Osteocyte (in vitro differentiated cells): Measurements from ENCODE around the gene KLHL17. TPM values are rescaled to one million over a fixed set of nuclear protein-coding genes. Genes with fewer than 3 reads are reported as not detected.

Source experiments
- DNase-seq: peaks from one replicate; pipeline ENCODE4 v3.0.0; 2021; ENCODE audit warnings: mixed read lengths; ENCODE audit not compliant: unreplicated experiment; ENCODE audit errors: extremely low spot score
- H3K27ac Mint-ChIP-seq: one replicate; pipeline ENCODE4 v1.8.0; 2021; ENCODE audit warnings: mild to moderate bottlenecking, mixed read lengths; ENCODE audit not compliant: unreplicated experiment
- H3K27me3 Mint-ChIP-seq: one replicate; pipeline ENCODE4 v1.8.0; 2021; ENCODE audit warnings: mixed read lengths; ENCODE audit not compliant: unreplicated experiment
- H3K36me3 Mint-ChIP-seq: one replicate; pipeline ENCODE4 v1.8.0; 2021; ENCODE audit warnings: mixed read lengths; ENCODE audit not compliant: unreplicated experiment
- H3K4me1 Mint-ChIP-seq: one replicate; pipeline ENCODE4 v1.8.0; 2021; ENCODE audit warnings: mixed read lengths; ENCODE audit not compliant: unreplicated experiment
- H3K4me3 Mint-ChIP-seq: one replicate; pipeline ENCODE4 v1.8.0; 2021; ENCODE audit warnings: mild to moderate bottlenecking, moderate library complexity, mixed read lengths; ENCODE audit not compliant: unreplicated experiment
- H3K9me3 Mint-ChIP-seq: one replicate; pipeline ENCODE4 v1.8.0; 2021; ENCODE audit warnings: mixed read lengths; ENCODE audit not compliant: unreplicated experiment
- total RNA-seq: library from RNA; stranded (reverse); gene quantifications from 2 replicates; pipeline ENCODE4 v1.2.1, GENCODE V29; 2021
- TF ChIP-seq, protein P1 (sequence below): fragments of 200-600 bp; sonication (generic); IDR thresholded peaks from 2 replicates; pipeline ENCODE4 v1.5.0; 2021; ENCODE audit warnings: antibody characterized with exemption, mild to moderate bottlenecking, moderate library complexity

KLHL17 gene
- total RNA-seq, 1 donor from 2014 or later, result 31.7 TPM

DNA sequence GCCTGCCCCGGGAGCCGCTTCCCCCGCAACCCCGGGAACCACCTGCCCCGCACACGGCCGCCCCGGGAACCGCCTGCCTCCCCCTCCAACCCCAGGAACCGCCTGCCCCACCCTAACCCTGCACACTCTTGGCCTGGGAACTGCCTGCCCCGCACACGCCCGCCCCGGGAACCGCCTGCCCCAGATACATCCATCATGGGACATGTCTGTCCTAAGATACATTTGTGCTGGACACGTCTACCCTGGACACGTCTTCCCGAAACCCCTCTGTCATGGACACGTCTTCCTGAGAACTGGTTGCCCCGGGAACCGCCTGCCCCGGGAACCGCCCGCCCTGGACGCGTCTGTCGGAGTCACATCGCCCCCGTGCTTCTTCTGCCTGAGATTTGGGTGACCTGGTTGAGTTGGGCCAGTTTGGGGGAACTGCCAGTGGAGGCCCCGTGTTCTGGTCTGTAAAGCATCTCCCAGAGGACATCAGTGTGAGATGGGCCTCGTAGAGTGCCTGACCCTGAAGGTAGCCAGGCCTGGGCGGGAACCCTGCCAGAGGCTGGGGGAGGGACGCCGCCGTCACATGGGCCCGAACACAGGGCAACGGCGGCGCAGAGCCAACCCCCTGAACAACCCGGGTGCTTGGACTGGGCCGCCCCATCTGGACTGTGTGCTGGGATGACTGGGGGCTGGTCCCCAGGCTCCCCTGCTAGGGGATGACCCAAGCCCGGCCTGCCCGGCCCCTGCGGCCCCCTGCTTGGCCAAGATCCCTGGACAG is 17.9 kb downstream of the KLHL17 start:
- TF ChIP-seq, protein P1, sequence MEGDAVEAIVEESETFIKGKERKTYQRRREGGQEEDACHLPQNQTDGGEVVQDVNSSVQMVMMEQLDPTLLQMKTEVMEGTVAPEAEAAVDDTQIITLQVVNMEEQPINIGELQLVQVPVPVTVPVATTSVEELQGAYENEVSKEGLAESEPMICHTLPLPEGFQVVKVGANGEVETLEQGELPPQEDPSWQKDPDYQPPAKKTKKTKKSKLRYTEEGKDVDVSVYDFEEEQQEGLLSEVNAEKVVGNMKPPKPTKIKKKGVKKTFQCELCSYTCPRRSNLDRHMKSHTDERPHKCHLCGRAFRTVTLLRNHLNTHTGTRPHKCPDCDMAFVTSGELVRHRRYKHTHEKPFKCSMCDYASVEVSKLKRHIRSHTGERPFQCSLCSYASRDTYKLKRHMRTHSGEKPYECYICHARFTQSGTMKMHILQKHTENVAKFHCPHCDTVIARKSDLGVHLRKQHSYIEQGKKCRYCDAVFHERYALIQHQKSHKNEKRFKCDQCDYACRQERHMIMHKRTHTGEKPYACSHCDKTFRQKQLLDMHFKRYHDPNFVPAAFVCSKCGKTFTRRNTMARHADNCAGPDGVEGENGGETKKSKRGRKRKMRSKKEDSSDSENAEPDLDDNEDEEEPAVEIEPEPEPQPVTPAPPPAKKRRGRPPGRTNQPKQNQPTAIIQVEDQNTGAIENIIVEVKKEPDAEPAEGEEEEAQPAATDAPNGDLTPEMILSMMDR, result no peak
- no peak for DNase-seq
- Mint-ChIP-seq H3K4me1 (peaks cover 5% of the 10 kb centered on the region), H3K9me3 (no peaks in the 10 kb centered on the region), H3K27ac (peak overlapping the region; percentile 45), H3K4me3 (no peak overlapping the region), H3K27me3 (no peaks in the 10 kb centered on the region), H3K36me3 (no peaks in the 10 kb centered on the region)

DNA sequence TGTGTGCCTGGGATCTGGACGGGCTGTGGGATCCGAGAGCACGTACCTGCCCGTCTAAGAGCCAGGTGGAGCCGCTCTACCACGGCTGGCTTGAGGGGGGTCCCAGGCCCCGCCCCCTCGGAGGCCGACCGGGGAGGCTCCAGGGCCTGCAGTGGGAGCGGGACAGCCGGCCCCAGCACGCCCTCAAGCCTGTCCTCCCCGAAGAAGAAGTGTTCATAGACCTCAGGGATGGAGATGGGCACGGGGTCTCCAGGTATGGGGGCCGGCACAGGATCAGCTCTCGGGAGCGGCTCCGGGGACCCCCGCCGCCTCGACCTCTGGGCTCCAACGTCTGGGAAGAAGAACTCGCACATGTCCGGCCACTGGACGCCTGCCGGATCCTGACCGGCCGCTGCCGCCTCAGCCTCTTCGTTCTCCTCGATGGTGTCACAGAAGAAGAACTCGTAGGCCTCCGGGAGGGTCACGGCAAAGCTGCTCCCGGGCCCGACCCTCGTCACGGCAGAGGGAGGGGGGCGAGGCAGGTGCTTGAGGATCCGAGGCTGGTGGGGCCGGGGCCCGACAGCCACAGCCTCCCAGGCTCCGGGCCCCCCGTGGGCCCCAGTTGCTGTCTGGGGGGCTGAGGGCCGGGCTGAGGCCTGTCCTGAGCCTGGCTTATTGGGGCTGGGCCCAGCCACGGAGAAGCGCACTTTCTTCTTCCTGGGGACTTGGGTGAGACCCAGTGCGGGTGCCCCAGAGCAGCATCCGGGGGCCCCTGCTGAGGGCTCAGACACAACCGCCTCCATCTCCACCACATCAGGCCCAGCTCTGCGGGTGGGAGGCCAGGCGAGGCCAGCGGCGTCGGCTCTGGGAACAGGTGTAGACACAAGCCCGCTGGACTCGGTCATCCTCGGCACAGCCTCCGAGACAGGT is 18.7 kb downstream of the KLHL17 start:
- DNase-seq, result no peak
- Mint-ChIP-seq H3K27ac (no peak overlapping the region), H3K36me3 (no peaks in the 10 kb centered on the region), H3K4me1 (peaks cover 5% of the 10 kb centered on the region), H3K27me3 (no peaks in the 10 kb centered on the region), H3K4me3 (no peak overlapping the region), H3K9me3 (no peaks in the 10 kb centered on the region)
- TF ChIP-seq, protein P1, result no peak

- Mint-ChIP-seq H3K36me3 (no peaks in the 10 kb centered on the region), H3K27ac (no peak overlapping the region), H3K4me3 (no peak overlapping the region), H3K9me3 (no peaks in the 10 kb centered on the region), H3K27me3 (no peaks in the 10 kb centered on the region), H3K4me1 (peaks cover 5% of the 10 kb centered on the region)
- TF ChIP-seq, protein P1, result no peak
- DNase-seq, result no peak
Measured at GRCh38 chr1:979744-980072, 19.3 kb downstream of the KLHL17 start.

DNA sequence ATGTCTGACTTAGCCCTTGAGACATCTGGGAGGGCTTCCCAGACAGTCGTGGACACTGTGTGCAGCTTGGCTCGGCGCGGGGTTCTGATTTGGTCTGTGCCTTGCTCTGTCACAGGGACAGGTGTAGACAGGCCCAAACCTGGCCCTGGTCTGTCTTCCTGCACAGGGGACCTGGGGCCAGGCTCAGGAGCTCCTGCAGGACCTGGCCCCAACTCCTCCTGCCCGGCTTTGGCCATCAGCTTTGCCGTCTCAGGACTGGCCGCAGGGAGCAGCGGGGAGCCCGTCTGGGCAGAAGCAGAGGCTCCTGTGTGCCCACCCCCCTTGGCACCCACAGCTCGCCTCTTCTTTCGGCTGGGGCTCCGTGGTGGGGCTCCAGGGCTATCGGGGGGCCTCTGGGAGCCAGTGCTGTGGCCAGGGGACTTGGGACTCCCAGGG is 19.8 kb downstream of the KLHL17 start:
- DNase-seq, result no peak
- H3K27ac Mint-ChIP-seq, result no peak overlapping the region
- no peaks in the 10 kb centered on the region for H3K27me3 Mint-ChIP-seq
- no peaks in the 10 kb centered on the region for H3K9me3 Mint-ChIP-seq
- no peaks in the 10 kb centered on the region for H3K36me3 Mint-ChIP-seq
- TF ChIP-seq, protein P1, result no peak
- H3K4me3 Mint-ChIP-seq, result no peak overlapping the region
- H3K4me1 Mint-ChIP-seq, result peaks cover 5% of the 10 kb centered on the region
